Measurements from ENCODE around the gene F10.
"Not testable (repeated sequence)": the region's sequence is repeated elsewhere in the genome, so short reads cannot be mapped to it uniquely, and the experiment has no call there.

GRCh38 chr13:113102302-113102701 is 20.3 kb upstream of the F10 start:
- not testable (repeated sequence) for TF ChIP-seq EZH2 (IDR thresholded peaks at IDR 0.05; ENCODE audit: borderline replicate concordance, low read depth, low read length, severe bottlenecking); CTCF (IDR thresholded peaks at IDR 0.05; ENCODE audit: extremely low read depth in 1 of 2, insufficient read depth in 1 of 2, low read depth in 1 of 2, low read length in 2 of 2); POLR2AphosphoS5 (IDR thresholded peaks at IDR 0.05; ENCODE audit: insufficient read depth, low read depth, low read length); POLR2A (IDR thresholded peaks at IDR 0.05; ENCODE audit: low read depth, low read length); GATA2 (IDR thresholded peaks at IDR 0.05; ENCODE audit: insufficient read depth, insufficient read length, low read depth, low read length); FOS (IDR thresholded peaks at IDR 0.05; ENCODE audit: borderline replicate concordance, insufficient read depth, low read length); MYC (IDR thresholded peaks at IDR 0.05; ENCODE audit: low read depth, low read length); MAX (IDR thresholded peaks at IDR 0.05; ENCODE audit: insufficient read depth, insufficient read length); JUN (IDR thresholded peaks at IDR 0.05; ENCODE audit: borderline replicate concordance, insufficient read depth, insufficient read length, low read depth)

Measured in endothelial cell of umbilical vein (primary cell).